GM18870 (cell line): ENCODE measurements around the gene DAZL.
"Not testable (repeated sequence)": the region's sequence is repeated elsewhere in the genome, so short reads cannot be mapped to it uniquely, and the experiment has no call there.

ENCODE experiments used
- ATAC-seq: cut with Tn5 transposase; IDR thresholded peaks from one replicate; pipeline ENCODE4 v1.9.1; 2021; ENCODE audit warnings: moderate library complexity; ENCODE audit not compliant: unreplicated experiment

Gene DAZL

GRCh38 chr3:16604887-16605602 lies at the start of gene DAZL:
Gene DAZL (minus strand): TSS chr3:16605423. CDS start chr3:16605205, 218 bp downstream.
- ATAC-seq = no peak

GRCh38 chr3:16654976-16655375 lies 49.8 kb upstream of the DAZL start:
- ATAC-seq = no peak

- ATAC-seq = no peak
Measured at GRCh38 chr3:16653712-16654111, 48.5 kb upstream of the DAZL start.

GRCh38 chr3:16647668-16648067 lies 42.4 kb upstream of the DAZL start:
- no peak for ATAC-seq

GRCh38 chr3:16639806-16640205 lies 34.6 kb upstream of the DAZL start:
- no peak for ATAC-seq

- no peak for ATAC-seq
Measured at GRCh38 chr3:16633948-16634347, 28.7 kb upstream of the DAZL start.

GRCh38 chr3:16632395-16632794 lies 27.2 kb upstream of the DAZL start:
- no peak for ATAC-seq

- ATAC-seq = no peak
Measured at GRCh38 chr3:16618721-16619120, 13.5 kb upstream of the DAZL start.

- not testable (repeated sequence) for ATAC-seq
Measured at GRCh38 chr3:16617155-16617554, 11.9 kb upstream of the DAZL start.

- no peak for ATAC-seq
Measured at GRCh38 chr3:16616083-16616482, 10.9 kb upstream of the DAZL start.

- no peak for ATAC-seq
Measured at GRCh38 chr3:16614033-16615031, 9.1 kb upstream of the DAZL start.

GRCh38 chr3:16609927-16610580 lies 4.8 kb upstream of the DAZL start:
- ATAC-seq = no peak

GRCh38 chr3:16608816-16609215 lies 3.6 kb upstream of the DAZL start:
- ATAC-seq = no peak

GRCh38 chr3:16607718-16608117 lies 2.5 kb upstream of the DAZL start:
- no peak for ATAC-seq

GRCh38 chr3:16606398-16606797 lies 1.2 kb upstream of the DAZL start:
- no peak for ATAC-seq

- no peak for ATAC-seq
Measured at GRCh38 chr3:16605966-16606365, 743 bp upstream of the DAZL start.

- ATAC-seq = no peak
Measured at GRCh38 chr3:16604433-16604832, 790 bp downstream of the DAZL start.

- no peak for ATAC-seq
Measured at GRCh38 chr3:16601537-16602005, 3.7 kb downstream of the DAZL start.

- ATAC-seq = no peak
Measured at GRCh38 chr3:16600780-16601536, 4.3 kb downstream of the DAZL start.

GRCh38 chr3:16599694-16600093 lies 5.5 kb downstream of the DAZL start:
- no peak for ATAC-seq
